Cardiac muscle cell (in vitro differentiated cells and primary cell): ENCODE results near the gene CABP2. TPM values are rescaled to one million over a fixed set of nuclear protein-coding genes. Genes with fewer than 3 reads are reported as not detected.

ENCODE experiments used
- DNase-seq, 2 donors: peaks; one replicate each; pipeline versions ENCODE4 v3.0.0 to v3.0.0-alpha.2; 2010 to 2017; ENCODE audit warnings: low read depth in 1 of 2, low spot score in 1 of 2
- H3K27ac ChIP-seq: fragments of 200-600 bp; sonication (generic); 2 replicates; pipeline ENCODE4 v1.5.1; 2016
- H3K27me3 ChIP-seq: fragments of 200-600 bp; sonication (generic); 2 replicates; pipeline ENCODE4 v1.6.0; 2016; ENCODE audit warnings: control low read depth
- H3K36me3 ChIP-seq: fragments of 200-600 bp; sonication (generic); 2 replicates; pipeline ENCODE4 v1.5.1; 2016; ENCODE audit warnings: control low read depth
- H3K4me1 ChIP-seq: fragments of 200-600 bp; sonication (generic); 2 replicates; pipeline ENCODE4 v1.8.1; 2017; ENCODE audit warnings: low read depth, mild to moderate bottlenecking, mixed run types
- H3K4me3 ChIP-seq: fragments of 200-600 bp; sonication (generic); 2 replicates; pipeline ENCODE4 v1.5.1; 2016; ENCODE audit warnings: mild to moderate bottlenecking
- H3K9me3 ChIP-seq: fragments of 200-600 bp; sonication (generic); 2 replicates; pipeline ENCODE4 v1.5.1; 2017; ENCODE audit warnings: low read depth, mild to moderate bottlenecking, control low read depth
- CTCF ChIP-seq: IDR thresholded peaks from 2 replicates; pipeline ENCODE4 v1.5.1; 2012; ENCODE audit warnings: low read depth, mild to moderate bottlenecking, low read length
- polyA plus RNA-seq: library from polyadenylated mRNA; unstranded; fragments of >200 nt; fragmentation: Nextera tagmentation; extraction: Ambion mirVana; gene quantifications from 2 replicates; pipeline ENCODE4 v1.2.1, GENCODE V29; 2016
- total RNA-seq: library from RNA; depleted of rRNA; stranded (reverse); fragments of >200 nt; gene quantifications from 2 replicates; pipeline ENCODE4 v1.2.3, GENCODE V29; 2016

Gene CABP2
- total and polyA plus RNA-seq, 2 experiments from 2014 or later = not detected

GRCh38 chr11:67502328-67502979, 20.8 kb downstream of the CABP2 start:
- TF ChIP-seq CTCF = no peak
- no peaks in the 10 kb centered on the region for H3K9me3 ChIP-seq
- H3K27ac ChIP-seq = no peak overlapping the region
- H3K36me3 ChIP-seq = no peaks in the 10 kb centered on the region
- peaks cover 4% of the 10 kb centered on the region for H3K4me1 ChIP-seq
- no peak for DNase-seq
- H3K4me3 ChIP-seq = no peak overlapping the region
- peaks cover 9% of the 10 kb centered on the region for H3K27me3 ChIP-seq

- no peak for DNase-seq
- H3K27me3 ChIP-seq = peaks cover 9% of the 10 kb centered on the region
- no peak overlapping the region for H3K4me3 ChIP-seq
- H3K27ac ChIP-seq = no peak overlapping the region
- no peaks in the 10 kb centered on the region for H3K9me3 ChIP-seq
- no peaks in the 10 kb centered on the region for H3K4me1 ChIP-seq
- H3K36me3 ChIP-seq = no peaks in the 10 kb centered on the region
- no peak for TF ChIP-seq CTCF
These were observed 21.4 kb downstream of the CABP2 start for GRCh38 chr11:67501854-67502253.

- no peaks in the 10 kb centered on the region for H3K9me3 ChIP-seq
- no peaks in the 10 kb centered on the region for H3K4me1 ChIP-seq
- TF ChIP-seq CTCF = no peak
- DNase-seq = no peak
- H3K27ac ChIP-seq = no peak overlapping the region
- H3K36me3 ChIP-seq = no peaks in the 10 kb centered on the region
- H3K27me3 ChIP-seq = peaks cover 9% of the 10 kb centered on the region
- H3K4me3 ChIP-seq = no peak overlapping the region
These were observed 22.2 kb downstream of the CABP2 start for GRCh38 chr11:67500831-67501715.

DNA sequence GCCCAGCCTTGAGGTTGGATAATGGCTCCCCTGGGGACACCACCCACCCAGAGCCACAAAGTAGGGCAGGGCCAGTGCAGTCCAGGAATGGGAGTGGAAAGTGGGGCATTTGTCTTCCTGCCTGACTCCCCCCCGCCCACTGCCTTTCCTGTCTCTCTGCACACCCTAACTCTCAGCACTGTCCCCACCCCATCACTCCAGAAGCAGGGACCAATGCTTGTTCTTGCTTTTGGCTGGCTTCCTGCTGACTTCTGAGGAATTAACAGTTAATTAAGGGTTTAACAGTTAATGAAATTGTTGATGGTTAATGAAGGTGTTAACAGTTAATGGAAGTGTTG, 22.8 kb downstream of the CABP2 start:
- no peak for DNase-seq
- Histone ChIP-seq H3K9me3 (no peaks in the 10 kb centered on the region), H3K4me1 (no peaks in the 10 kb centered on the region), H3K36me3 (no peaks in the 10 kb centered on the region), H3K4me3 (no peak overlapping the region), H3K27me3 (peaks cover 9% of the 10 kb centered on the region), H3K27ac (no peak overlapping the region)
- no peak for TF ChIP-seq CTCF

DNA sequence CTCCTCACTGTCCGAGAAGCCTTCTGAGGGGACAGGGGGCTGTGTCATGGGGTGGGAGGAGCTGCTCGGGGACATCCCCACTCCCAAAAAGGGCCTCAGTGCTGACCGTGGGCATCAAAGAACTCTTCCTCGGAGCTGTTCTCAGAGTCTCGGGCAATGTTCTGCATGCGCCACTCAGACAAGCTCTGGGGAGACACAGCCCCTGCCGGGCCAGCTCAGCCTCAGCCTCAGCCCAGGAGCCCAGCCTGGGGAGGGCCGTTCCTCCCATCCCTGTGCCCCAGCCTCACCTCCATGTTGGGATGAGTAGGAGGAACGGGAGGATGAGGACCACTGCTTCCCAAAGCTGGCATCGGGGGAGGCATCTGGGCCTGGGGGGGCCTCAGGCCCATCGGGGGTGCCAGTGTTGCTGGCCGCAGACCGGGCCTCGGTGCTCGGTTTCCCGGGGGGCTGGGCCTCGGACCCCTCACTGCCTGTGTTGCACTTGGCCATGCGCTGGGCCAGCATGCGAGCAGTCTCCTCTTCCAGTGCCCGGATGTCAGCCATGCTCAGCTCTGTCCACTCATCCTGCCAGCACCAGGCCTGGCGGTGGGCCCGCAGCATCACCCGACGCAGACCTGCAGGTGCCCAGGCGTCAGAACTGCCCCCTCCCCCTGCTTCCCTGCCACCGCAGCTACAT, 23.3 kb downstream of the CABP2 start:
- Histone ChIP-seq H3K27me3 (peaks cover 9% of the 10 kb centered on the region), H3K27ac (no peak overlapping the region), H3K4me1 (no peaks in the 10 kb centered on the region), H3K9me3 (no peaks in the 10 kb centered on the region), H3K36me3 (no peaks in the 10 kb centered on the region), H3K4me3 (no peak overlapping the region)
- TF ChIP-seq CTCF = no peak
- DNase-seq = no peak
